IPS DF 6.9 (cell line): ENCODE data around the gene PPME1.
"Not testable (repeated sequence)": the region's sequence is repeated elsewhere in the genome, so short reads cannot be mapped to it uniquely, and the experiment has no call there.

ENCODE experiments used
- DNase-seq: peaks from one replicate; pipeline ENCODE4 v3.0.0-alpha.2; 2013; ENCODE audit warnings: low read depth, low spot score
- H3K27ac ChIP-seq: one replicate; pipeline ENCODE4 v1.5.1; 2013; ENCODE audit warnings: low read length, control low read depth
- H3K27me3 ChIP-seq: 2 replicates; pipeline ENCODE4 v1.6.1; 2013; ENCODE audit warnings: mild to moderate bottlenecking, low read length; ENCODE audit not compliant: control insufficient read depth, insufficient read depth
- H3K36me3 ChIP-seq: 2 replicates; pipeline ENCODE4 v1.6.1; 2013; ENCODE audit warnings: low read length; ENCODE audit not compliant: control insufficient read depth, insufficient read depth
- H3K4me1 ChIP-seq: 2 replicates; pipeline ENCODE4 v1.6.1; 2013; ENCODE audit warnings: low read length; ENCODE audit not compliant: control insufficient read depth, insufficient read depth
- H3K4me3 ChIP-seq: 2 replicates; pipeline ENCODE4 v1.5.1; 2013; ENCODE audit warnings: mild to moderate bottlenecking, low read length
- H3K9me3 ChIP-seq: 2 replicates; pipeline ENCODE4 v1.6.1; 2013; ENCODE audit warnings: low read length, inconsistent platforms; ENCODE audit not compliant: control insufficient read depth, insufficient read depth
- WGBS: extraction: QIAGEN DNeasy Blood & Tissue Kit; methylation state at CpG from one replicate; pipeline ENCODE4 v1.1.7; 2013; ENCODE audit warnings: mixed read lengths, missing lambda C conversion rate; ENCODE audit not compliant: insufficient read length, insufficient coverage; 5-methylcytosine and 5-hydroxymethylcytosine counted together

PPME1 gene

DNA sequence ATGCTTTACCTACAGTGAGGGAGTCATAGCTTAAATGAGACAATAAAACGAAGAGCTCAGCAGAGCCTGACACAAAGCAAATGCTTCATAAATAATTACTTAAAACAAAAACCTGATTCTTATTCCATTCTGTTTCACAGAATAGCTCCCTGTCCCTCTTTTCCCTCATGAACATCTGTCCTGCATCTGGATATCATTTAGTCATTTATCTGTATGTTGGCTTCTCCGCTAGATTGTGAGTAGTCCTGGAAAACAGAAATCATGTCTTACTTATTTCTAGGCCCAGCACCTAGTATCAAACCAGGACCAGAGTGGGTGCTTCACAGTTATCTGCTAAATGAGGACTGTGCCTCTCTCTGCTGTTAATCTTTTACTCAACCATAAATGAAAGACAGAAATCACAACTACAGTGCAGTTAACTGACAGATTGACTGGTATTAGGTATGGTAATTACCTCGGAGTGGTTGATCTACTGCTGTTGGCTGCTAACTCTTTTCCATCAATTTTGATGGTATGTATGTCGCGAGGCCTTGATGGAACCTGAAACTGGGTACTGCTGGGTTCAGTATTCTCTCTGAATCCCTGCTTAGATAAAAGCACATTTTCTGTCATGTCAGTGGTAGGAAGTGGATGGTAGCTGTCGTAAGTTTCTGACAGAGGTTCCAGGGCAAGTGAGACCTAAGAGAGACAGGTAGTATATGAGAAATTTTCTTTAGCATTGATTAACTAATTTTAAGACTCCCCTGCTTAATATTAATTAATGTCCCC is 31.8 kb upstream of the PPME1 start:
- H3K36me3 ChIP-seq, result no peaks in the 10 kb centered on the region; the same call in 1 of the 2 replicates
- H3K4me3 ChIP-seq, result no peak overlapping the region
- no peak for DNase-seq
- H3K27me3 ChIP-seq, result no peaks in the 10 kb centered on the region
- no peaks in the 10 kb centered on the region for H3K9me3 ChIP-seq
- no peak overlapping the region for H3K27ac ChIP-seq
- no CpG with 5 or more reads among the region's 6 CpGs for WGBS
- H3K4me1 ChIP-seq, result no peaks in the 10 kb centered on the region; the same call in 1 of the 2 replicates

- not testable (repeated sequence) for H3K36me3 ChIP-seq, DNase-seq, H3K27me3 ChIP-seq, H3K27ac ChIP-seq, H3K4me3 ChIP-seq, H3K4me1 ChIP-seq, H3K9me3 ChIP-seq
- no CpG with 5 or more reads among the region's 1 CpG for WGBS
Measured at GRCh38 chr11:74139919-74140431, 31.1 kb upstream of the PPME1 start.

DNA sequence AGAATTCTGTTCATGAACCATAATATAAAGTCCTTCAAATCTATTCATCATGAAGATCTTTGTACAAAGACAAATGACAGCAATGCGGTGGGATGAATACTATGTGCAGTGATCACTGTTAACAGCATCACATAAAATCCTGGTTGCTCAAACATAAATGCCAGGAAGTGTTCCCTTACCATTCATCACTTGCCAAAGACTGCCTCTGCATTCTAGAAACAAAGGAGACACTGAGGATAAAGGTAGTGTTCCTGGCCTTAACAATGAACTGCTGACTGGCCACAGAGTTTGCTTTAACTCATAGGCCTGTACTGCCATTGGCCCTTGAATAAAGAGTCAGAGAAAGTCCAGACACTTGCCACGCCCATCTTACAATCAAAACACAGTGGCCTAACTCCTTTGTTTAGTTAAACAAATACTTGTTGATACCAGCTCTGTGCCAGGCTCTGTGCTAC is 29.8 kb upstream of the PPME1 start:
- Histone ChIP-seq H3K4me3 (no peak overlapping the region), H3K4me1 (no peaks in the 10 kb centered on the region; the same call in 1 of the 2 replicates), H3K27me3 (no peaks in the 10 kb centered on the region), H3K9me3 (no peaks in the 10 kb centered on the region), H3K36me3 (no peaks in the 10 kb centered on the region), H3K27ac (no peak overlapping the region)
- no peak for DNase-seq
- WGBS, result no CpG with 5 or more reads among the region's 2 CpGs

- Histone ChIP-seq H3K4me3 (no peak overlapping the region), H3K4me1 (no peaks in the 10 kb centered on the region; the same call in 1 of the 2 replicates), H3K9me3 (no peaks in the 10 kb centered on the region), H3K36me3 (no peaks in the 10 kb centered on the region), H3K27me3 (no peaks in the 10 kb centered on the region), H3K27ac (no peak overlapping the region)
- no CpG with 5 or more reads among the region's 3 CpGs for WGBS
- DNase-seq, result no peak
Measured at GRCh38 chr11:74141908-74142307, 29.2 kb upstream of the PPME1 start.

GRCh38 chr11:74142624-74143023 is 28.5 kb upstream of the PPME1 start:
- Histone ChIP-seq H3K36me3 (no peaks in the 10 kb centered on the region), H3K27me3 (no peaks in the 10 kb centered on the region), H3K9me3 (no peaks in the 10 kb centered on the region), H3K4me3 (no peak overlapping the region), H3K27ac (no peak overlapping the region), H3K4me1 (no peaks in the 10 kb centered on the region; the same call in 1 of the 2 replicates)
- no CpG with 5 or more reads among the region's 3 CpGs for WGBS
- no peak for DNase-seq

DNA sequence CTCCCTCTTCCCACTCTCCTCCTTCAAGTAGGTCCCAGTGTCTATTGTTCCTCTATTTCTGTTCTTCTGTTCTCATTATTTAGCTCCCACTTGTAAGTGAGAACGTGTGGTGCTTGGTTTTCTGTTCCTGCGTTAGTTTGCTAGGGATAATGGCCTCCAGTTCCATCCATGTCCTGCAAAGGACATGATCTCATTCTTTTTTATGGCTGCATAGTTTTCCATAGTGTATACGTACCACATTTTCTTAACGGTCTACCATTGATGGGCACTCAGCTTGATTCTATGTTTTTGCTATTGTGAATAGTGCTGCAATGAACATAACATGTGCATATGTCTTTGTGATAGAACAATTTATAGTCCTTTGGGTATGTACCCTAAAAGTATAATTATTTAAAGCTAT is 26.5 kb upstream of the PPME1 start:
- Histone ChIP-seq H3K27ac (no peak overlapping the region), H3K4me1 (no peaks in the 10 kb centered on the region; the same call in 1 of the 2 replicates), H3K36me3 (no peaks in the 10 kb centered on the region), H3K4me3 (no peak overlapping the region), H3K27me3 (no peaks in the 10 kb centered on the region), H3K9me3 (no peaks in the 10 kb centered on the region)
- no peak for DNase-seq
- WGBS, result no CpG with 5 or more reads among the region's 4 CpGs

DNA sequence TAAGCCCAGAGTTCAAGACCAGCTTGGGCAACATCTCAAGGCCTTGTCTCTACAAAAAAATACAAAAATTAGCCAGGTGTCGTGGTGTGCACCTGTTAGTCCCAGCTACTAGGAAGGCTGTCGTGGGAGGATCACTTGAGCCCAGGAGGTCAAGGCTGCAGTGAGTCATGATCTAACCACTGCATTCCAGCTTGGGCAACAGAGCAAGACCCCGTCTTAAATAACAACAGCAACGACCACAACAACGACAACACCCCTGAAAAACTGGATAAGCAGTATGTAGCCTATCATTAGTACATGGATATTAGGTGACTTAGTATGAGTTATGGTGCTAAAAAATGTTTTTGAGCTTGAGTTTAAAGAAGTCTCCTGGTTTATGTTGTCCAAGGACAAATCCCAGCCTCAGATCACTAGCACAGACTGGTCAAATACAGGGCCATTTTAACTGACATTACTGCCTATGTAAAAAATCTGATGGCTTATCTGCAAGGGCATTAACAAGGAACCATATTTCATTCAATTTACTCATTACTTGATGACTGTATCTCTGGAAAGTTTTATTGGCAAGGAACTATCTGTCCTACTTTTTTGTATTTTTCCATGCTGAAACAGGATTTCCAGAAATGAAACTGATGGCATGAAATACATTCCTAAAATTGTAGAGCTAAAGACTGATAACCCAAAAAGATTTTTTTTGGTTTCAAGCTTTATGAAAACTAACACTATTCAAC is 23.7 kb upstream of the PPME1 start:
- Histone ChIP-seq H3K4me3 (no peak overlapping the region), H3K27ac (no peak overlapping the region), H3K36me3 (no peaks in the 10 kb centered on the region), H3K4me1 (no peaks in the 10 kb centered on the region), H3K9me3 (no peaks in the 10 kb centered on the region), H3K27me3 (no peaks in the 10 kb centered on the region)
- WGBS, result no CpG with 5 or more reads among the region's 5 CpGs
- DNase-seq, result no peak

DNA sequence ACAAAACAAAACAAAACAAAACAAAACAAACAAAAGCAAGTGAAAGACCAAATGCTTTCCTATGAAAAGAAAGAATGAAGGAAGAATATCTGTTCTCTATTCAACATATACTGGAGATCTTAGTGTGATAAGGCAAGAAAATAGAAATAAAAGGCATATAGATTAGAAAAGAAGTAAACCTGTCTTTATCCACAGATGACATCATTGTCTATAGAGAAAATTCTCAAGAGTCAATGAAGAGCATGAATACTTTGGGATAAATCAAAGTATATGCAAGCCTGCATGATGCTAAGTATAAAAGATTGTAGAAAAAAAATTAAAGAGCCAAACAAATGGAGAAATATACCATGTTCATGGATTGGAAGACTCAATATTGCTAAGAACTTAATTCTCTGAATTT is 17.9 kb upstream of the PPME1 start:
- no peak overlapping the region for H3K27ac ChIP-seq
- H3K27me3 ChIP-seq, result no peaks in the 10 kb centered on the region
- H3K4me1 ChIP-seq, result no peaks in the 10 kb centered on the region
- H3K9me3 ChIP-seq, result no peaks in the 10 kb centered on the region
- no peaks in the 10 kb centered on the region for H3K36me3 ChIP-seq
- H3K4me3 ChIP-seq, result no peak overlapping the region
- DNase-seq, result no peak

GRCh38 chr11:74154620-74155281 is 16.3 kb upstream of the PPME1 start:
- no CpG with 5 or more reads among the region's 1 CpG for WGBS
- Histone ChIP-seq H3K4me1 (no peaks in the 10 kb centered on the region), H3K4me3 (no peak overlapping the region), H3K27me3 (no peaks in the 10 kb centered on the region), H3K27ac (no peak overlapping the region), H3K36me3 (no peaks in the 10 kb centered on the region), H3K9me3 (no peaks in the 10 kb centered on the region)
- no peak for DNase-seq

DNA sequence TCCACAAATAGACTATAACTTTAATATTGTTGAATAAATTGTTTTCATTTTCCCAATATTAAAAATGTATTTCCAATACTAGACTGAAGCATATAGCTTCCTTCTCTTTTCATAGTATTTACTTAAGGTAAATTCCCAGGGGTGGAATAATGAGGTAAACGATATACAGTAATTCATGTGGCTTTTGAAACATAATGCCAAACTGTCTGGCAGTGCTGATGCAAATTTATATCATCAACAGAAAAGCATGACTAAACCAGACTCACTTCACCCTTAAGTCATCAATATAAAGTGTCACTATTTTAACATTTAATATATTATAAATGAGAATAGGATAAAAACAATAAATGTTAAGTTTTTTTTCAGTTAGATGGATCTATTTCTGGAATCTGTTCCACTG is 13.9 kb upstream of the PPME1 start:
- DNase-seq, result no peak
- no CpG with 5 or more reads among the region's 1 CpG for WGBS
- Histone ChIP-seq H3K9me3 (no peaks in the 10 kb centered on the region), H3K27ac (no peak overlapping the region), H3K4me1 (no peaks in the 10 kb centered on the region), H3K36me3 (no peaks in the 10 kb centered on the region), H3K4me3 (no peak overlapping the region), H3K27me3 (no peaks in the 10 kb centered on the region)
